HG02852 (cell line): Measurements from ENCODE around the gene HTD2.
"Not testable (repeated sequence)": the region's sequence is repeated elsewhere in the genome, so short reads cannot be mapped to it uniquely, and the experiment has no call there.

Experiments
- ATAC-seq: cut with Tn5 transposase; IDR thresholded peaks from one replicate; pipeline ENCODE4 v1.9.1; 2021; ENCODE audit warnings: mild to moderate bottlenecking, moderate library complexity; ENCODE audit not compliant: unreplicated experiment

Gene HTD2

DNA sequence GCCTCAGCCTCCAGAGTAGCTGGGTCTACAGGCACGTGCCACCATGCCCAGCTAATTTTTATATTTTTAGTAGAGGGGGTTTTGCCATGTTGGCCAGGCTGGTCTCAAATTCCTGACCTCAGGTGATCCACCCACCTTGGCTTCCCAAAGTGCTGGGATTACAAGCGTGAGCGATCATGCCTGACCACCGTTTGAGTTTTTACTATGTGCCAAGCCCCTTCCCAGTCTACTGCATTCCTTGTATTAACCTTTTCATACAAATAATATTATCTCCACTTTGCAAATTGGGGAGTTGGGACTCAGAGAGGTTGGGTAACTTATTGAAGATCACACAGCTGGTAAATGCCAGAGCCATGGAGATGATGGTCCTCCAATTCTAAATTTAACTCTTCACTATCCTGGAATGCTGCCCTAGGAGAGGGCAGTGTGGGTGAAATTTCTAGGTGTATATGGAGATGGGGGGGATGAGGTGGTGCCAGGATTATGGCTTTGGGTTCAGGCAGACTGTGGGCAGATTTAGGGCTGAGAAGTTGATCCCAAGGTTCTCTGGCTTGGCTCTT, 25.4 kb downstream of the HTD2 start:
- ATAC-seq: no peak

DNA sequence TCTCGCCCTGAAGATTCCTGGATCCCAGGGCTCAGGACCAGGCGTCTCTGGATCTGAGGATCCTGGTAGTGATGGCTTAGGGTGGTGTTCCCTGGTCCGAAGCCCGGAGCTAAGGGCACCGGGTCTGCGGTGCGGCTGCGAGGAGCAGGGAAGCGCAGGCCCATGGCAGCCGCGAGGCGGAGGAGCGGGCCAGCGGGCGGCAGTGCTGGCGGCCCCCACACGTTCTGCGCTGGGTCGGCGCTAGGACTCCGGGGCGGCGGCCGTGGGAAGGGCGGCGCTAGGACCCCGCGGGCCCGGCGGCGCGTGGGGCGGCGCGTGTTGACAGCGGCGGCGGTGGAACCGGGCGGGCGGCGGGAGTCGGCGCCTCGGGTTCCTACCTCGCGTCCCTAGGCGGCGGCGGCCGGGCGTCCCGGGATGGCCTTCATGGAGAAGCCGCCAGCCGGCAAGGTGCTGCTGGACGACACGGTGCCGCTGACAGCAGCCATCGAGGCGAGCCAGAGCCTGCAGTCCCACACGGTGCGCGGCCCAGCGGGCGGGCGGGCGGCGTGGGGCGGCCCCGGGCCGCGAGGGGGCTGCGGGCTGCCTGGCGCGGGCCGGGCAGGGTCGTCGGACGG, 26.4 kb downstream of the HTD2 start, which contains the start of gene PXK:
TSS of gene PXK (plus strand) at position 318 of the 614 bp plus-strand sequence. CDS start at position 415, 97 bp downstream.
- ATAC-seq: peak; percentile 93

DNA sequence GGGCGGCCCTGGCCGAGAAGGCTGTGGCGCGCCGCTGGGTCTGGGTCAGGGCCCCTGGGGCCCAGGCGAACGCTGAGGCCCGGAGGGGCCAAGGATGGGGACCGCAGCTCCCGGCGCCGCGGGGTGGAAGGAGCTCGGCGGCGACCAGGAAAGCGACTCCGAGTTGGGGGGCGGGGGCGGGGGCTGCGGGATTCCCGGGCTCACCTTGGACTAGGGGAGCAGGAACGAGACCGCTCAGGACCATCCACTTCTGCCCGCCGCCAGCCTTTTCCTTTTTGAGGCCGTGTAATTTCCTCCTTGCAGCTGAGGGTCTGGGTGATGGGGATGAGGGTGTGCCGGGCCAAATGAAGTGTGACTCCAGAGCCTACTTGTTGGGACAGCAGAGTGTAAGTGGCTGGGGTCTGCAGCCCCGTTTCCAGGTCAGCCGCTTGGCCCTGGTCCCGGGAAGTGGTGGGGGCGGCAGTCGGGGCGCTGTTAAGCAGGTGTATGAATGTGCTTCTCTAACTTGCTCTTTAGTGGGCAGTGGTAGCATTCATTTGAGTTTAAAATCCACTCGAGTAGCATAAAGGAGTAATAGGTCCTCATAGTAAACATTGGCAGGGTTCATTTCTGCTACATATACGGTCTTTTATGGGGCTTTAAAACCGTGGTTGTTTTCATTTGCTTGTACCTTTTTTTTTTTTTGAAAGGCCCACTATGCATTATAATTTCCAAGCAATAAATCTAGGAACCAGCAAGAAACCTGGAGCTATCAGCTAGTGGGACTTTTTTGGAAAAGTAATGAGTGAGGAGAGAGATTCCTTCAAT, 27.1 kb downstream of the HTD2 start:
- peak; percentile 35 for ATAC-seq

DNA sequence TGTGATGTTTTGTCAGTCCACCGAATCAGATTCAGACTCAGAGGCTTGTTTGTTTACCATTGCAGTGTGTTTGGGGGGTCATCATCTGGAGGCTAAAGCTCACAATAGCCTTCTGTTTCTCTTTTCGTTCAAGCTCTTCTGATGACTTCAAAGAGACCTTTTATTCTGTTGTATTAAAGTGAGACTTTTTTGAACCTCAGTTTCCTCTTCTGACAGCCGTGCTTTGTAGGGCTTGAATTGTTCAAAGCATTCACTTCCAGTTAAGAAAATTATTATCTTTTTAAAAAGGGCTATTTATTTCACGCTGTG, 27.6 kb downstream of the HTD2 start:
- no peak for ATAC-seq

DNA sequence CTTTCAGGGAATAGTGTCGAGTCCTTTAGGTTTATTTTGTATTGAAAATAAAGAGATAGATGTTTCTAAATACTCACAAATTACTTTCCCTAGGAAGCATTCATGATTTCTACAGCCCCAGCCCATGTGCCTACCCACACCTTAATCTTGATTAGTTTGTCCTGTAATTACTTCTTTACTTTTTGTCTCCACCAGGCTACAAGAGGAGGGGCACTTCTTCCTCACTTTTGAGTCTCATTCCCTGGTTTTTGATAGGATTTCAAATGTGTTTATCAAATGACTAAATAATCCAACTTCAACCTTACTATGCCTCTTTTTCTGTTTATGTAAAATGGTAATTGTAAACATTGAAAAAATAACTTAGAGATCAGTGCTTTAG, 28.2 kb downstream of the HTD2 start:
- ATAC-seq: no peak

DNA sequence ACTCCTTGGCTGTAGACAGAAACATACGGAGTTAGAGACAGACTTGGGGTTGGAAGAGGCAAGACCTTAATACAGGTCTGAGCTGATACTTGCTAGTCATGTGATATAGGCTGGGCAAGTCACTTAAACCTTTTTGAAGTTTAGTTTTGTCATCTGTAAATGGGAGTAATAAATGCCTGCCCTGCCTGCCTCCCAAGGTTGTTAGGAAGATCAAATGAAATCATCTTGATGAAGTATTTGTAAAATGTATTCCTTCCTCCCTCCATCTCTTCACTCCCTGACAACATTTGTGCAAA, 29.3 kb downstream of the HTD2 start:
- no peak for ATAC-seq

DNA sequence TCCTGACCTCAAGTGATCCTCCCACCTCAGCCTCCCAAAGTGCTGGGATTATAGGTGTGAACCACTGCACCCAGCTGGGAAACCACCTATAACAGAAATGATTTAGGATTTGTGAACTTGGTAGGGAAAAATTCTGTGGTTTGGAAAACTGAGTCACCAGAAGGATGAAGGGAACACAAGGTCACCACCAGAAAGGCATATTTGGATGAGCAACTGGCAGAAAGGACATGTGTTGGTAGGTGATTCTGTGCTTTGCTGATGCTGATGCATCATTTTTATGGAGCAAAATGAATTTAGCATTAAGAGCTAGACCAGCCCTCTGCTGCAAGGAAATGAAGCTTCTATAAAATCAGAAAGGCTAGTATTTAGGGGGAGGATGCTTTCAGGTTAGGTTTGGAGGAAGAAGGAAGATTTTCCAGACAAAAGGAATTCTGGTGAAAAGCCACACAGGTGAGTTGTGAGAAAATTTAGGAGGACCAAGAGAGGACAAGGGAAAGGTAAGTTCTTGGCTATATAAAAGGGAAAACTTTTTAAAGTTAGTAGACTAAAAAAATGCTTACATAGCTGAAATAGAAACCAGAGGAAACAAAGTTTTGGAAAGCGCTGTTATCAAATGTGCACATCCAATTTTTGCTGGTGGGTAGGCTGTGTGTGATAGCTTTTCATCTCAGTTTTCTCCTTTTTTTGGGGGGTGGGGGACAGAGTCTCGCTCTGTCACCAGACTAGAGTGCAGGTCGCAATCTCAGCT, 30.0 kb downstream of the HTD2 start:
- ATAC-seq: no peak

DNA sequence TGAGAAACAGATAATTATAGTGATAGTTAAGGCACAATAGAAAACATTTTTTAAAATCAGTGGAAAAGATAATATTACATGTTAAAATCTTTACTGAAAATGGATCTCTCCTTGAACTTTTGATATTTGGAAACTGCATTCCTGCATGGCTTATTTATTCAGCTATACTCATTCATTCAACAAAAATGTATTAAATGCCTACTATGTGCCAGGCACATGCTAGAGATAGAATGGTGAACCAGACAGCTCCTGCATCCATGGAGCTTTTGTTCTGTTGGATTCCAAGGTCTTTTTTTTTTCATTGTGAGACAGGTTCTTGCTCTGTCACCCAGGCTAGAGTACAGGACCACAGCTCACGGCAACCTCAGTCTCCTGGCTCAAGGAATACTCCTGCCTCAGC, 30.9 kb downstream of the HTD2 start:
- ATAC-seq: no peak

DNA sequence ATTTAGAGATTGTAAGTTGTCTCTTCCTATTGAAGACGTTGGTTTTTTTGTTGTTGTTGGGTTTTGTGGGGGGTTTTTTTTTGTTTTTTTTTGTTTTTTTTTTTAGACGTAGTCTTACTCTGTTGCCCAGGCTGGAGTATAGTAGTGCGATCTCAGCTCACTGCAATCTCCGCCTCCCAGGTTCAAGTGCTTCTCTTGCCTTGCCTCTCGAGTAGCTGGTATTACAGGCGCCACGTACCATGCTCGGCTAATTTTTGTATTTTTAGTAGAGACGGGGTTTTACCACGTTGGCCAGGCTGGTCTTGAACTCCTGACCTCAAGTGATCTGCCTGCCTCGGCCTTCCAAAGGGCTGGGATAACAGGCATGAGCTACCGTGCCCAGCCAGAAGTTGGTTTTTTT, 32.8 kb downstream of the HTD2 start:
- ATAC-seq: not testable (repeated sequence)

DNA sequence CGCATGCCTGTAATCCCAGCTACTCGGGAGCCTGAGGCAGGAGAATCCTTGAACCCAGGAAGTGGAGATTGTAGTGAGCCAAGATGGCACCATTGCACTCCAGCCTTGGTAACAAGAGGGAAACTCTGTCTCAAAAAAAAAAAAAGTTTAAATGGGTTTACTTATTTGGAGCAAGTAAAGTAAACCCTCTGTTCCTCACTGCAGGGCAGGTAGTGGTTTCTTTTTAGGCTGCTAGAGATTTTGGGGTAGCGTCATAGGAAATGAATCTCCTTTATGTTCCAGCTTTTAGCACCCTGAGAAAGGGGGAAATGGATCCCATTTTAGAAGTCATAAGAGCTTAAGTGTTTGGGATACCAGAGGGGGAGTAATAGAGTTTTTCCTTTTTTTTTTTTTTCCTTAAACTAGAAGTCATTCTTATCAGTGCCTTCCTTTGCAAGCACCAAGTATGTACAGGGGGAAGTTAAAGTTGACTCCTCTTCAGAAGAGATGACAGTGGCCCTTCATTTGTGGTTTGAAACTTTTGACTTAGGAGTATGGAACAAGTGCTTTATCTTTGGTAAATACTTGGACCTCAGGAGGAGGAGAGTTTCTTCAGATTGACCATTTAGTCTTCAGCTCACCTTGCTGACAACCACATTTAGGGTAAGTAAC, 34.4 kb downstream of the HTD2 start:
- no peak for ATAC-seq

DNA sequence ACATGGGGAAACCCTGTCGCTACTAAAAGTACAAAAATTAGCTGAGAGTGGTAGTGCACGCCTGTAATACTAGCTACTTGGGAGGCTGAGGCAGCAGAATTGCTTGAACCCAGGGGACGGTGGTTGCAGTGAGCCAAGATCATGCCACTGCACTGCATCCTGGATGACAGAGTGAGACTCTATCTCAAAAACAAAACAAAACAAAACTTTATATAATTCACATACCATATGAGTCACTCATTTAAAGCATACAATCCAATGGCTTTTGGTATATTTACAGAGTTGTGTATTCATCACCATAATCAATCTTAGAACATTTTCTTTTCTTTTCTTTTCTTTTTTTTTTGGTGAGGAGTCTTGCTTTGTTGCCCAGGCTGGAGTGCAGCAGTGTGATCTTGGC, 35.1 kb downstream of the HTD2 start:
- ATAC-seq: no peak

DNA sequence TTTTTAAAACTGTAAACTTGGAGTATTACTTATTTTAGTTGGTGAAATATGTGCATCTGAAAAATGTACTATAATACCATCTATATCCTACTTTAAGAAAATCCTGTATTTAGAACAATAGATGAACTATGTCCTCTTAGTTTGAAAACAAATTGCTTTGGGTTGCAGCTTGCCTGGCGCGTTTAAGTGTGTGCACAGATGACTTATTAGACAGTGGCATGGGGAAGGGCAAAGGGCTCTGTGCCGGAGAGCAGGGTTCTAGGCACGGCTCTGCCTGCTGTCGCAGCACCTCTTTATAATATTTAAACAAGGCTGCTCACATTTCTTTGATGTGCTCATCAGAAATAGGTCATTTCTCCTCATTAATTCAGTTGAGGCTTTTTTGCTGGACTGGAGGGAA, 36.4 kb downstream of the HTD2 start:
- no peak for ATAC-seq

DNA sequence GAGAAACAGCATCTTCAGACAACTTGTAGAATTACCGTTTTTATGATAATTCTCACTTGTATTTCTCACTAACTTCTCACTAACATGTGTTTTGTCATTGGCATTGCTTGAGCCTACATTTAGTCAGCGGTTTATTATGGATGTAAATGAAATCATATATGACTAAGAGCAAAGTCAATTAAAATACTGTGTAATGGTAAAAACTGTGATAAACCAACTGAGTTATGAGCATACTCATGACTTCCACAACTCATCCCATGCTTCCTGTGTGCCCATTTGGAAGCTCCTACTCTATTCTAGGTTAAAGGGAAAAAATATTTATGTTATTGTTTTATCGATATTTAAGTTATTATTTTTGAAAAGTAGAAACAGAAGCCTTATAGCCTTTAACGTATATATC, 39.1 kb downstream of the HTD2 start:
- no peak for ATAC-seq

DNA sequence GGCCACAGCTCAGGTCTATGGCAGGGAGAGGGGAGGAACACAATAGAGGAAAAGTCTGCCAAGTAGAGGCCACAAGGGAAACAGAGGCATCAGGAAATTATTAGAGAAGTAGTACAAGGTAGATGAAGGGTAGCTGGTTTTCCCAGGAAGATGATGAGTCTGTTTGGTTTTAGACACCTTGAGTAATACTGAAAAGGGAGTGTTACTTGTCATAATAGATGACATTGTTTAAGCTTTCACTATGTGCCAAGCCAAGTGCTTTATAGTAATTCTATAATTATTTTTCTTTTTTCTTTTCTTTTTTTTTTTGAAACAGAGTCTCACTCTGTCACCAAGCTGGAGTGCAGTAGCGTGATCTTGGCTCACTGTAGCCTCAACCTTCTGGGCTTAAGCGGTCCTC, 40.0 kb downstream of the HTD2 start:
- no peak for ATAC-seq

DNA sequence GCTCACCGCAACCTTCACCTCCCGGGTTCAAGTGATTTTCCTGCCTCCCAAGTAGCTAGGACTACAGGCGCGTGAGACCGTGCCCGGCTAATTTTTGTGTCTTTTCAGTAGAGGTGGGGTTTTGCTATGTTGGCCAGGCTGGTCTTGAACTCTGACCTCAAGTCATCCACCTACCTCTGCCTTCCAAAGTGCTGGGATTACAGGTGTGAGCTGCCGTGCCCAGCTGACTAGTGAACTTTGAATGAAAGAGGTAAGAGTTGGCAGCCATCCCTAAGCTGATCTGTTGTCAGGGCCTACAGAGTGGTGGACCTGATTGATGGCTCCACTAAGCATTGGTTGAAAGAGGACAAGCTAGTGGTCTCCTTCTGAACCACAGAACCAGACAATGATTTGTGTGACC, 41.7 kb downstream of the HTD2 start:
- no peak for ATAC-seq

DNA sequence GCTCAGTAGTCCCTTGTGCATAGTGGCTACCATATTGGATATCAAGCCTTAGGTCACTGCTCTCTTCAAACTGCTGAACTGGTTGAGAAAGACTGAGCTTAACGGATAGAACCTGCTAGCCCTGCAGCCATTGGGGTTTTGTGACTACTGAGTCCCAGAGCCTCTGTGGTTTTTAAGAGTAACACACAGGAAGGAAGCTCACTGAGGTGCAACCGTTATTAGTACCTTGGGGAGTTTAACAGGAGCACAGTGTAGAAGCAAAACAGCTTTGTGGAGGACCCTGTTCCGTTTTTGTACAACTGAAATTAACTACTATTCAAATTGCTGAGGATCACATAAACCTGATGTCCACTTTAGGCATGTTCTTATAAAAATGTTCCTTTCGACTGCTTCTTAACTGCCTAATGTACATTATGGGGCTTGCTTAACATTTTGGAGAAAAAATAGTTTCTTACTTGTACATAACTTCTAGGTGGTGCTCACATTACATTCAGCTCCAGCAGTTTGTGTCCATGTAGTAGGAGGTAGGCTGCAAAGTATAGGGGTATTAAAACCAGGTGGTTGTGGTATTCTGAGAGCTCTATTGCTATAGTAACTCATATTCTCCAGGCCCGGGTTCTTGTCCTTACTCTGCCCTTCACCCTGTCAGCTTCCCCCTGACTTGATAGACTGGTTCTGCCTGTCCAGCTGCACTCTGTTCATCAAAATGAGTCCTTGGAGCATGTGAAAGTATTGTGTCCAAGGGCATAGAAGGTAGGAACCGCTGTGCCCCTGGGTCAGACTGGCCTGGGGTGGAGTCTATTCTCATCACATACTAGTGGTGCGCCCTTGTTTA, 43.7 kb downstream of the HTD2 start:
- ATAC-seq: peak; percentile 92

DNA sequence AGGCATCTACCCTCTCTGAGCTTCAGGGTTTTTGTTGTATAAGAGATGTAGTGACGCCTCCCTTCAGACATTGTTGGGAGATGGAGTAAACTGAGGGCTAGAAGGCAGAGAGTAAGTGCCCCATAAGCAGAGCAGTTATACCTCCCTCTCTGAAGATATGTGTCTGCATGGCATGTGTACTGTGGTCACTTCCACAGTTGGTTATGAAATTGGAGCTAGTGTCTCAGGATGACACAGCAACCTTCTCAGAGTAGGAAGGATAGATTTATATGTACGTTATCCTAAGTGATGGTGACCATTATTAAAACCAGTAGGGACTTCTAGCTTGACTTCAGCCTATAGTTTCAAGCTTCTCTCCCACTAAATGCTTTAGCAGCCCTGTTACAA, 44.3 kb downstream of the HTD2 start:
- no peak for ATAC-seq

DNA sequence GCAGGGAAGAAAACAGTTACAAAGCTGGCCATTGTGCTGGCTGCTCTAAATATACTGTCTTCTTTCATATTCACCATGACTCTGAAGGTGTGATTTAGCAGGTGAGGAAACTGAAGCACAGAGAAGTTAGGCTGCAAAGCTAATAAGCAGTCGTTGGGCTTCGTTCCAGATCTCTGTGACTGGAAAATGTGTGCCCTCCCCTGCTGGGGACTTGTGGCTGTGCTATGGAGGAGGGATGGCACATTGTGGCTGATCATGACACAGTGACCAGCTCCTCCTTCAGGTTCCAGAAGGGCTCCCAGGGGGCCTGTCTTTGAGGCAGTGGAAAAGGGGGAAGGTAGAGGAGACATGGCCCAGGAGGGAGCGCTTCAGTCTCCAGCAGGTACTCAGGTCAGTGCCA, 45.6 kb downstream of the HTD2 start:
- no peak for ATAC-seq

DNA sequence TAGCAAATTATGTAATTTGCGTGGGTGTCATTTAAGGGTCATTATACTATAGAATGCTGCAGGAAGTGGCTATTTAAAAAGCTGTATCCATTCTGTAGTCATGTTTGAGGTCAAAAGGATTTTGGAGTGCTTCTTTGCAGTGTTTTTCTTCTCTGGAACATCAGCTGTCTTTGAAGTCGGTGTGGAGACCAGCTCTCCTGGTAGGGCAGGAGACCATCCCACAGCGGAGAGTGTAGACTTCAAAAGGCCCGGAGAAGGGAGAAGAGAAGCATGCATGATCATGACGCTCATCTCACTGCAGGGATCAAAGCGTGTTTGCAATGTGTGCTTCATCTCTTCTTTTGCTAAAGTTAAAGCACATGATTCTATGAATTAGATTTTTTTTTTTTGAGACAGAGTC, 46.3 kb downstream of the HTD2 start:
- no peak for ATAC-seq

DNA sequence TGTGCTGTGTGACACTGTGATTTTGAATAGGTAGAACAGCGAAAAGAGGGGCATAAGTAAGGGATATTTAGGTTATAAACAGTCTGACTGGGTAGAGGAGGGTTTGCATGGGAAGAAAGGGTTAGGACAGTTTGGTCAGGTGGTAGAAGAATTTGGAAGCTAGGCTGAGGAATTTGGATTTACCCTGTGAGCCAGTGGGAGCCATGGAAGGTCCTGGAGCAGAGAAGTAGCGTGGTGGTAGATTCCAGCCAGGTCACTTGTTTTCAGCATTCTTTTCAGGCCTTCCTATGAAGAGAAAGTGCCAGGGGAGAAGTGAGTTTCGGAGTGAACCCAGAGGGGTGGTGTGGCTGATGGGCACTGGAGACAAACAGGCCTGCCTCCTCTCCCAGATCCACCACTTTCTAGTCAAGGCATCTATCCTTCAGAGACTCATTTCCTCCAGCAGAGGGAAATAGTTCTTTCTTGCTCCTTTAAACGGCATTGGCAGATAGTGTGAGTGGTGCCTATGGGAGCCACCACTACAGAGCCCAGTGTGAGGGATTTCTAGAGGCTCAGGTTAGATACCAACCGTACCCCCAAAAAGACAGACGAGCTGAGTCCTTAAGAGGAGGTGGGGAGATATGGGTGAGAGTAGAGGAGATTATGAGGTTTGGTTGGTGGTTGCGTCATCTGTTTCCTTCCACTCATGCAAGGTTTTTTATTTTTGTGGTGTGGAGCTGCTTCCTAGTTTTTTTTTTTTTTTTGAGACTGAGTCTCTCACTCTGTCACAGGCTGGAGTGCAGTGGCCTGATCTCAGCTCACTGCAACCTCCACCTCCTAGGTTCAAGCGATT, 47.6 kb downstream of the HTD2 start:
- no peak for ATAC-seq
